Astrocyte (in vitro differentiated cells and primary cell): ENCODE results near the gene KAT2A. TPM values are rescaled to one million over a fixed set of nuclear protein-coding genes. Genes with fewer than 3 reads are reported as not detected.

Experiments used
- DNase-seq: peaks from one replicate; pipeline ENCODE4 v3.0.0-alpha.2; 2010; ENCODE audit warnings: low read depth
- FAIRE-seq: peaks from 2 replicates; lab custom pipeline; 2011; peaks lifted over from hg19 to GRCh38; lab: Jason Lieb, UNC
- H2AFZ ChIP-seq: 2 replicates; pipeline ENCODE4 v1.6.0; 2012; ENCODE audit warnings: low read depth, low read length, inconsistent platforms
- H3K27ac ChIP-seq: 2 replicates; pipeline ENCODE4 v1.5.1; 2011; ENCODE audit warnings: low read depth, low read length, inconsistent platforms
- H3K27me3 ChIP-seq: 2 replicates; pipeline ENCODE4 v1.6.0; 2011; ENCODE audit warnings: low read length, inconsistent platforms; ENCODE audit not compliant: insufficient read depth
- H3K36me3 ChIP-seq: 2 replicates; pipeline ENCODE4 v1.5.1; 2011; ENCODE audit warnings: low read length, inconsistent platforms; ENCODE audit not compliant: insufficient read depth
- H3K4me1 ChIP-seq: 2 replicates; pipeline ENCODE4 v1.5.1; 2011; ENCODE audit warnings: low read length, inconsistent platforms; ENCODE audit not compliant: insufficient read depth
- H3K4me2 ChIP-seq: 2 replicates; pipeline ENCODE4 v1.6.0; 2012; ENCODE audit warnings: low read length, inconsistent platforms
- H3K4me3 ChIP-seq: 2 replicates; pipeline ENCODE4 v1.5.1; 2011; ENCODE audit warnings: low read depth, mild to moderate bottlenecking, low read length, inconsistent platforms; ENCODE audit not compliant: insufficient read depth
- H3K79me2 ChIP-seq: 2 replicates; pipeline ENCODE4 v1.6.0; 2012; ENCODE audit warnings: mild to moderate bottlenecking, low read length, inconsistent platforms; ENCODE audit not compliant: insufficient read depth
- H3K9ac ChIP-seq: 2 replicates; pipeline ENCODE4 v1.6.0; 2012; ENCODE audit warnings: mild to moderate bottlenecking, low read length, inconsistent platforms
- H3K9me3 ChIP-seq: 2 replicates; pipeline ENCODE4 v1.5.1; 2012; ENCODE audit warnings: low read depth, mild to moderate bottlenecking, low read length, inconsistent platforms; ENCODE audit not compliant: insufficient read depth
- H4K20me1 ChIP-seq: 2 replicates; pipeline ENCODE4 v1.6.0; 2012; ENCODE audit warnings: low read length, inconsistent platforms; ENCODE audit not compliant: insufficient read depth
- H3K27ac Mint-ChIP-seq: one replicate; pipeline ENCODE4 v1.8.0; 2021; ENCODE audit warnings: mild to moderate bottlenecking, mixed read lengths; ENCODE audit not compliant: unreplicated experiment
- H3K27me3 Mint-ChIP-seq: one replicate; pipeline ENCODE4 v1.8.0; 2021; ENCODE audit warnings: low read depth, mixed read lengths; ENCODE audit not compliant: unreplicated experiment
- H3K36me3 Mint-ChIP-seq: one replicate; pipeline ENCODE4 v1.8.0; 2021; ENCODE audit warnings: low read depth, mixed read lengths; ENCODE audit not compliant: unreplicated experiment
- H3K4me1 Mint-ChIP-seq: one replicate; pipeline ENCODE4 v1.8.0; 2021; ENCODE audit warnings: low read depth, mixed read lengths; ENCODE audit not compliant: unreplicated experiment
- H3K4me3 Mint-ChIP-seq: one replicate; pipeline ENCODE4 v1.8.0; 2021; ENCODE audit warnings: mild to moderate bottlenecking, moderate library complexity, mixed read lengths; ENCODE audit not compliant: unreplicated experiment
- H3K9me3 Mint-ChIP-seq: one replicate; pipeline ENCODE4 v1.8.0; 2021; ENCODE audit warnings: mild to moderate bottlenecking, mixed read lengths; ENCODE audit not compliant: unreplicated experiment
- CTCF ChIP-seq: IDR thresholded peaks from 2 replicates; pipeline ENCODE4 v1.5.1; 2011; ENCODE audit warnings: low read depth, mild to moderate bottlenecking, inconsistent platforms, low read length, moderate library complexity; ENCODE audit not compliant: insufficient read depth
- EZH2 ChIP-seq: IDR thresholded peaks from 2 replicates; pipeline ENCODE4 v1.6.1; 2012; ENCODE audit warnings: mild to moderate bottlenecking, low read length, inconsistent platforms; ENCODE audit not compliant: insufficient read depth
- total RNA-seq: library from RNA; stranded (reverse); gene quantifications from 2 replicates; pipeline ENCODE4 v1.2.1, GENCODE V29; 2021

The KAT2A gene
- total RNA-seq, 1 donor from 2014 or later: 23.6 TPM

- H4K20me1 ChIP-seq: no peaks in the 10 kb centered on the region
- peak within 1 kb of the TSS; percentile 80 for H3K27ac Mint-ChIP-seq
- H3K4me1 ChIP-seq: no peaks in the 10 kb centered on the region
- peak within 1 kb of the TSS; percentile 49 for H2AFZ ChIP-seq
- peak within 1 kb of the TSS; percentile 40 for H3K4me3 Mint-ChIP-seq
- H3K79me2 ChIP-seq: no peaks in the 10 kb centered on the region
- DNase-seq (peak; percentile 49), FAIRE-seq (peak; percentile 88)
- H3K4me3 ChIP-seq: no peak within 1 kb of the TSS
- no peaks in the 10 kb centered on the region for H3K27me3 ChIP-seq
- H3K36me3 ChIP-seq: no peaks in the 10 kb centered on the region
- H3K9me3 ChIP-seq: no peaks in the 10 kb centered on the region
- H3K4me2 ChIP-seq: peak within 1 kb of the TSS; percentile 64
- peaks cover 5% of the 10 kb centered on the region for H3K27me3 Mint-ChIP-seq
- peaks cover 6% of the 10 kb centered on the region for H3K36me3 Mint-ChIP-seq
- H3K9me3 Mint-ChIP-seq: peaks cover 2% of the 10 kb centered on the region
- H3K27ac ChIP-seq: no peak within 1 kb of the TSS
- H3K4me1 Mint-ChIP-seq: peaks cover 3% of the 10 kb centered on the region
- peak within 1 kb of the TSS; percentile 56 for H3K9ac ChIP-seq
- TF ChIP-seq CTCF (no peak), EZH2 (no peak)
Measured at GRCh38 chr17:42112552-42113176, 8.5 kb downstream of the KAT2A start, which contains the start of gene DHX58. Gene DHX58, minus strand, starts transcription at chr17:42112714. Its CDS starts 822 bp downstream, at chr17:42111892.

GRCh38 chr17:42111871-42112551 is 9.2 kb downstream of the KAT2A start:
- H3K36me3 ChIP-seq: no peaks in the 10 kb centered on the region
- FAIRE-seq (no peak), DNase-seq (no peak)
- Mint-ChIP-seq H3K4me1 (peaks cover 3% of the 10 kb centered on the region), H3K36me3 (peaks cover 4% of the 10 kb centered on the region), H3K4me3 (peak overlapping the region; percentile 40), H3K27ac (peak overlapping the region; percentile 80), H3K9me3 (peaks cover 2% of the 10 kb centered on the region), H3K27me3 (peaks cover 7% of the 10 kb centered on the region)
- H3K4me1 ChIP-seq: no peaks in the 10 kb centered on the region
- no peak for TF ChIP-seq EZH2
- no peak for TF ChIP-seq CTCF
- no peak overlapping the region for H3K4me3 ChIP-seq
- peak overlapping the region; percentile 64 for H3K4me2 ChIP-seq
- H3K27me3 ChIP-seq: no peaks in the 10 kb centered on the region
- H3K9ac ChIP-seq: peak overlapping the region; percentile 1
- no peak overlapping the region for H3K27ac ChIP-seq
- no peak overlapping the region for H2AFZ ChIP-seq
- H3K79me2 ChIP-seq: no peaks in the 10 kb centered on the region
- no peaks in the 10 kb centered on the region for H3K9me3 ChIP-seq
- no peaks in the 10 kb centered on the region for H4K20me1 ChIP-seq

- no peaks in the 10 kb centered on the region for H3K36me3 ChIP-seq
- Mint-ChIP-seq H3K27me3 (peaks cover 12% of the 10 kb centered on the region), H3K27ac (no peak overlapping the region), H3K4me3 (no peak overlapping the region), H3K9me3 (peaks cover 2% of the 10 kb centered on the region), H3K36me3 (peaks cover 4% of the 10 kb centered on the region), H3K4me1 (peaks cover 3% of the 10 kb centered on the region)
- H3K27ac ChIP-seq: no peak overlapping the region
- H3K4me2 ChIP-seq: no peak overlapping the region
- no peak for TF ChIP-seq EZH2
- no peak for TF ChIP-seq CTCF
- DNase-seq (no peak), FAIRE-seq (no peak)
- no peaks in the 10 kb centered on the region for H3K9me3 ChIP-seq
- H2AFZ ChIP-seq: no peak overlapping the region
- no peaks in the 10 kb centered on the region for H3K27me3 ChIP-seq
- H3K79me2 ChIP-seq: no peaks in the 10 kb centered on the region
- H4K20me1 ChIP-seq: no peaks in the 10 kb centered on the region
- H3K4me3 ChIP-seq: no peak overlapping the region
- no peak overlapping the region for H3K9ac ChIP-seq
- H3K4me1 ChIP-seq: no peaks in the 10 kb centered on the region
Measured at GRCh38 chr17:42111265-42111636, 9.9 kb downstream of the KAT2A start.
